Daoy (cell line): ENCODE measurements around the gene MCTP1. TPM values are rescaled to one million over a fixed set of nuclear protein-coding genes. Genes with fewer than 3 reads are reported as not detected.
A peak's percentile ranks its signal among the peaks of the same experiment; 100 is the strongest.

ENCODE experiments used
- DNase-seq: peaks from one replicate; pipeline ENCODE4 v3.0.0-alpha.2; 2015; ENCODE audit warnings: low read depth
- total RNA-seq: library from RNA; depleted of rRNA; stranded (reverse); fragments of >200 nt; shearing (Covaris generic); gene quantifications from 2 replicates; pipeline ENCODE4 v1.2.3, GENCODE V29; 2014

The MCTP1 gene
- total RNA-seq, 1 experiment from 2014 or later, result 11.3 TPM

DNA sequence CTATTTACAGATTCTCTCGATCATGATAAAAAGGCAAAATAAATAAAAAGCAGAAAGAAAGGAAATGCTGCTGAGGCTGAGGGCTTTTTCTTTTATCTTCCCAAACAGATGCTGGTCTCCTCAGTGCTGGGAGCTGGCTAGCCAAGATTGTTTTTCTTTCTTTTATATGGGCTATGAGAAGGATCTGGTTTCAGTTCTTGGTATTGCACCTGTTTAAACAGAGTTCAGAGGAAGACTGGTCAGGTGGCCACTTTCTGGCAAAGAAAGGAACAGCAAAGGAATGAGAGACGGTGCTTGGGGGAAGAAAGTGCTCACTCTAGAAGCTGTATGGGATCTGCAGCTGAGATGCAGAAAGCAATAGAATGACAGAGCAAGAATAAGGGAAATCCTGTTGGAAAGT is 577.5 kb downstream of the MCTP1 start:
- no peak for DNase-seq

DNA sequence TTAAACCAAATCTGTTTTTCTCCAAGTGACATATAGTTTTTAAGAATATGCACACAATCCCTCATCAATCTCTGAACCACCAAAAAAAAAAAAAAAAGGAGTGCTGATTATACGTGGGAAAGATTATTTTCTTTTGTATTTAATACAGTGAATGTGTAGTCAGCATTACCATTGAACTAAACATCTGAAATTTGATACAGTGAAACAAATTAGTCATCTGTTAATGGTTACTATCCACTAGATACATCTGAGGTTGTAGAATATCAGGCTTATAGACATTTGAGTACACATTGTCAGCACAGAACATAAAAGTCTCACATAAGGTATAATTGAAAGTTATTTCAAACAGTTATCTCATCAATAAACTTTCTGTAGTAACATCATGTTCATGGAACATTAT is 579.5 kb downstream of the MCTP1 start:
- DNase-seq, result no peak

DNA sequence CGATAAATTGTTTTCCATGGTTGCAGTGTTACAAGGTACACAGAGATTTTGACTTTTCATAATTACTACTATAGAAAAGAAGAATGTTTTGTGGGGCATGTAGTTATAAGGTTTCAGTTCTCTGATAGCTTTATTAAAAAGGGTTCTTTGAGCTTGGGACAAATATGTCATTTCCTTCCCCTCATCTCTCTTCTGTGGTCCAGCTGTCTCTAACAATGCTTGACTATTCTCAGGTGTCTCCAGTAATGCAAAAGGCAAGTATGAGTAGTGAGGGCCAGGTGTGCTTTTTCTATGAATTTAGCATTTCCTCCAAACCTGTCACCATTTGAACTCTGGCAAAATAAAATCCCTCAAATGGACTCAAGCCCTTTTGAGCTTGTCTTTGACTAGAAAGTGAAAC is 582.2 kb downstream of the MCTP1 start:
- no peak for DNase-seq

DNA sequence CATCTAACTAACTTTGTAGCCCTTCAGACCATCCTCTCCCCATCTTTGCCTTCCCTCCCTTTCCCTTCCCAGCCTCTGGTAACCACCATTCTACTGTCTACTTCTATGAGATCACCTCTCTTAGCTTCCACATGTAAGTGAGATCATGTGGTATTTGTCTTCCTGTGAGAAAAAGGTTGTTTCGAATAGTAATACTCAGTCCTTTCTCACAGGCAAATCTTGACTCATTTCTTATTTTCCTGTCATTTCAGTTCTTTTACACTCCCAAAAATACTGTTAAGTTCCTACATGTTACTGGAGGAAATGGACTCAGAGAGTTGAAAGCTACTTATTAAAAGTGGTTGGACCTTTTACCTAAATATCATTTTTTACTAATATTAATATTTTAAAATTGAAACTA is 584.3 kb downstream of the MCTP1 start:
- no peak for DNase-seq

DNA sequence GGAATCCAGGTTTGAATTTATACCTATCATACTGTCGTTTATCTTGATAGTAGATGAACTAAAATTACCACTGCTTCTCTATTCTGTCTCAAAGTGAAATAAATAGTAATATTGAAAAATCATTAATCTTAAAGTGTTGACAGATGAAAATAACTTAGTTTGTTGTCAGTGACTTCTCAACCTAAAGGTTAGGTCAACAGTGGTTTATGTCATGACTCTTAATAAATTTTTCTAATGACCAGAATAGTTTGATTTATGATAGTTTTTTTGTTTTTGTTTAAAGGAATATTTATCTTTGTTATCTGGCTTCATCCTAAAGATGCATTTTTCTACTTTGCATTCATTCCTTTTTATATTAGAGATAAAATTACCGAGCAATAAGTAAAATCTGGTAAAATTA is 585.3 kb downstream of the MCTP1 start:
- no peak for DNase-seq

DNA sequence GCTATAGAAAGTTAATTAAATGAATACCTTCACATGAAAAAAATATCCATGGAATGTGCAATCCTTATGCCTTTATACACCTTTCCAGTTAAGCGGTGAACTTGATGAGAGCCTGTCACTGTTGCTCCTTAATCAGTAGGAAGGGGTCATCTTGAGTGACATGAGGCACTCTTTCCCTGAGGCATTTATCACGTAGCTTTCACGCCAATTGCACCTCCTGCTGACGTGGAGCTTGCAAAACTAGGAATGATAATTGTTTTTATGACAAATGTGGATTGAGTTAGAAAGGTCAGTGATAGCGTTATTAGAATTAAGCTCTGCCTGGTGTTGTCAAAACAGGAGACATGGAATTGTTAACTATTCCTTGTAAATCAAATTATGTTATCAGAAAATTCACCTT is 586.7 kb downstream of the MCTP1 start:
- DNase-seq, result no peak

DNA sequence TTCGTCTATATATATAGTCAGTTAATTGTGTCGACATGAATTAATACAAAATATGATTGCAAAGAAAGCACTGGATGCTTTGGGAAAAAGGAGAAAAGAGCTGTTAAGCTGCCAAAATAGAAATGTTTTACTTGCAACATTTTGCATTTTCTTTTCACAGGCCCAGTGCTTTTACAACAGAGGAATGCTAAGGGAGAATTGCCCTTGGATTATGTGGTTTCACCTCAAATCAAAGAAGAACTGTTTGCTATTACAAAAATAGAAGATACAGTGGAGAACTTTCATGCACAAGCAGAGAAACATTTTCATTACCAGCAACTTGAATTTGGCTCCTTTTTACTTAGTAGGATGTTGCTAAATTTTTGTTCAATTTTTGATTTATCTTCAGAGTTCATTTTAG is 590.2 kb downstream of the MCTP1 start:
- no peak for DNase-seq

DNA sequence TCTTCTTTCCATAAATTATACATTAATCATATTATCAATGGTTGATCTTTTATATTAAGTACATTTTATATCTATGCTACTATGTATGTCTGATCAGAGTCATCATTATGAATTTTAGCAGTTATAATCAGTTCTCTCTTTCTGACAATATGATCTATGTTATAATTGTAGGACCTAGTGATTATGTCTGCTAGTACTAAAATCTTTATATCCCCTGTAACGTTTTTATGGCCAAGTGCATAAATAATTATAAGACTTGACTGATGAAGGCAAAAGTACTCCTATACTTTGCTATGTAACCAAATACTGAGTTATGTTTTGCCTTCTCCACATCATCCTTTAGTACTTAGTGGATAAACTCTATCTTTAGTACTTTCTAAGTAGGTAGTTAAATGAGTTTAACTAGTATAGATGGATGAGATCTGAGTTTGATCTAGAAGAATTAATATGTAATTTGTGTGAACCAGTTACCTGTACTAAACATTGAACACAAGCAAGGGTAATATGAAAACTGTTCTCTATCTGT is 591.0 kb downstream of the MCTP1 start:
- no peak for DNase-seq

DNA sequence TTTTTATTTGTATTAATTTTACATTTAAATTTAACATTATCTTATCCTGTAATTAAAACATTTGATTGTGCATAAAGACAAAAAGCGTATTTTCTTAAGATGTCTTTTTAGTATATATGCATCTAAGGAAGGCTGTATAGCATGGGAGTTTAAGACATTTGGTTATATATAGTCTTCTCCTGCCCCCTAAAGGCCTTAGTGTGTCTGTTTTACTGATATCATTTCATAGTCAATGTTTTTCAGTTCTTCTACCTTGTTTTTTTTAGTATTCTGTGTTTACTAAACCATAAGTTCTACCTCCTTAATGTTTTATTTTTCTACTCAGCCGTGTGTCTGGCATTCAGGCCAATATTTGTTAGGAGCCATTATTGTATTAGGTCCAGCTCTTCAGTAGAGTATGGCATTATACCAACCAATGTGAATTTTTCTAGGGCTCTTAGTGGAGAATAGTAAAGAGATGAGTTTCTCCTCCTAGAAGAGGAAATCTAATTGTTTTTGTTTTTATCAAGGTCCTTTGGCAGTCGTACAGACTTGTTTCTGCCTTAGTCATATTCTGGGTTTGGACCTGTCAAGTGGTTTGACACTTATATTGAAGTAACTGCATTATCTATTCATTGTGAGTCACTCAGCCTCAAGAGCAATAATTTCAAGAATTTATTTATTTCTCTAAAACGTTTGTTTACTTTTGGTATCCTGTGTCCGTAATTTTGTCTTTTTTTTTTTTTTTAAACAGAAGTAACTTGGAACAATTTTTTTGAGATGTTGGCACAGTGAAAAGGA is 591.7 kb downstream of the MCTP1 start:
- peak; percentile 60 for DNase-seq

DNA sequence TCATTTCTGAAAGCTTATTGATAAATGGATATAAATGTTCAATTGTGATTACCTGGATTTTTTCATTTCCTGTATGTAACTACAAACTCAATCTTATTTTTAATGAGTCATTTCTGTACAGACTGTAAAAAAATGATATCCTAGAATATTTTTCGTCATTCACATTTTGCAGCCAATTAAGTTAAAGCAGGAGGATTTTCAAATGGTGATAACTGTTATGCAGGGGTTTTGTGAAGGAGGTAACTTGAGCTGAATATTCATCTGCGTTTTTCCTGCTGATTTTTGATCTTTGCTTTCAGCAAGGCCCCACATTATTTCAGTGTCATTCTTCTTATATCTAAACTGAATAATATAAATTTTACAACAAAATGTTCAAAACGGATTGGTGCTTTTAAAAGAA is 592.3 kb downstream of the MCTP1 start:
- no peak for DNase-seq

DNA sequence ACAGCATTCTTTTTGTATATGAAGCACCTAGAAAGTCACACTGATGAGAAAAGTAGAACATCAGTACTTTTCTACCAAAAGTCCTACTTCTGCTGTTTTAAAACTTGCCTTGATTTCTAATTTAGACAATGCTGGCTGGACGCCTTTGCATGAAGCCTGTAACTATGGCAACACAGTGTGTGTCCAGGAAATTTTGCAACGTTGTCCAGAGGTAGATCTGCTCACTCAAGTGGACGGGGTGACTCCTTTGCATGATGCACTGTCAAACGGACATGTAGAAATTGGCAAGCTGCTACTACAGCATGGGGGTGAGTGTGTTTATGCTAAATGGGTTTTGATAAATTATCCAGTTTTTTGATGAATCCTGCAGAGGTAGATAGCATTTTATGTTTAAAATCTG is 592.9 kb downstream of the MCTP1 start:
- DNase-seq, result peak; percentile 31

DNA sequence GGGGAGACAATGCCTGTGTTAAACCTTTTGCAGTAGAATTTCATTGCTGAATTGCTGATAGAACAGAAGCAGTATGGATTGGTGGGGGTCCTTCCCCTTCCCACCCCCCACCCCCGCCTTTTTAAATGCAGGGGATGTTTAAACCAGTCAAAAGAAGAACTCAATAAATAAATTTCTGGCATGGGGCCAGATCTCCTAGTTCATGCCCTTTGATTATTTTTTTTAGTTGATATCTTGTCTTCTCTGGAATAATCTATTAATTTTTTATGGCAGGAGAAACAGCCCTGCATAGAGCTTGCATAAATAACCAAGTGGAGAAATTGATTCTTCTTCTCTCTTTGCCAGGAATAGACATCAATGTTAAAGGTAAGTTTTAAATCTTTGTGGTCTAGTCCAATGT is 593.6 kb downstream of the MCTP1 start:
- DNase-seq, result no peak

DNA sequence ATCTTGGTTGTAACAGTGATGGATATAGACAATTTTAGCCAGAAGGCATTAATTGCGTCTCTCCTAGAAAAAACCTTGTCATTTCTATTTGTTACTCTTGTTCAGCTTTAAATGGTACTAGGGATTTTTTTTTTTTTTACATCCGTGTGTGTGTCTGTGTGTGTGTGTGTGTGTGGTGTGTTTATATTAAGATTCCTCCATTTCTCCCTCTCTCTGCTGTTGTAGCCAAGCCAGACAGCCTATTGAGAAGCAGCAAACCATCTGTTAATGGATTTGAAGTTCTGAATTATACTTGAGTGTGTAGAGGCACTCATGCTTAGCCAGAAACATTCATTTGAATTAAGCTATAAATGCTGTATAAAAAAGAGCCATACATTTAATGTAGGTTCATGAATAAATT is 594.1 kb downstream of the MCTP1 start:
- no peak for DNase-seq

DNA sequence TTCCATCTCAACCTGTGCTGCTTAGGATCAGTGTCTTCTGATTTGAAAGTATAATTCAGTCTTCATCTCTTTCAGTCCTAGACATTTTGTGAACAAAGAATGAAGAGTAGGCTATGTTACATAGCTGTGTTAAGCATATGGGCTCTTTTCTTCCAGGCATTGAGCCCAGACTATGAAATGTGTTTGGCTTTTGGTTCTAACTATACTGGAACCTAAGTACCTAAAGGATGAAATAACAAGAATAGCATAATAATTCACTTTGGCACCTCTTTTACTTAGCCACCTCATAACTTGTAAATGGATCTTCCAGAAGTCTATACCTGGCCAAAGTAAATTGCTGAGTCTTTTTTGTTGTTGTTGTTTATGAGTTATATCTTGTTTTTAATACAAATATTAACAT is 595.0 kb downstream of the MCTP1 start:
- DNase-seq, result no peak

DNA sequence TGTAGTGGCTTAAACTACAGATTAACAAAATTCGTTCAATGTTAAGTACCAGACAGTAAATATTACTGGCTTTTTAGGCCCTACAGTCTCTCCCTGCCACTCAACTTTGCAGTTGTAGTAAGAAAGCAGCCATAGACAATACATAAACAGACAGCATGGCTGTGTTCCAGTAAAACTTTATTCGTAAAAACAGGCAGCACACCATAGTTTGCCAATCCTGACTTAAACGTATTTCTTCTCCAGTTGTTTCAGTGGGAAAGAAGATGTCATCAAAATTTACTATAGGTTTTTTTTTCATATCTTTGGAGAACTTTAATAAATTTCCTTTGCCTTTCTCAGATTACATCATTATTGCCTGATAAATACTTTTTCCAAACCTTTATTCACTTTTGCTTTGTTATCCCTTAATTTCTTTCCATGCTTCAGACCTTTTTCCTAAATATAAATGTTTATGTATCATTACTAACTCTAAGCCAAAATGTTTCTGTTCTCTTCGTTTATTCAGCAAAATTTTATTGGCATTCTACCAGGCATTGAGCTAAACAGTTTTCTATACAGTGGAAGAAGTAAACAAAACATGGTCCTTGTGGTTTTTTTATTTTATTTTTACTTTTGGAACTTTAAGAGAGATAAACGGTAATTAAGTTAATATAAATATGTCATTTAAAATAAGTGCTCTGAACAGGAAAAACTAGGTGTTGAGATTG is 601.9 kb downstream of the MCTP1 start:
- no peak for DNase-seq

DNA sequence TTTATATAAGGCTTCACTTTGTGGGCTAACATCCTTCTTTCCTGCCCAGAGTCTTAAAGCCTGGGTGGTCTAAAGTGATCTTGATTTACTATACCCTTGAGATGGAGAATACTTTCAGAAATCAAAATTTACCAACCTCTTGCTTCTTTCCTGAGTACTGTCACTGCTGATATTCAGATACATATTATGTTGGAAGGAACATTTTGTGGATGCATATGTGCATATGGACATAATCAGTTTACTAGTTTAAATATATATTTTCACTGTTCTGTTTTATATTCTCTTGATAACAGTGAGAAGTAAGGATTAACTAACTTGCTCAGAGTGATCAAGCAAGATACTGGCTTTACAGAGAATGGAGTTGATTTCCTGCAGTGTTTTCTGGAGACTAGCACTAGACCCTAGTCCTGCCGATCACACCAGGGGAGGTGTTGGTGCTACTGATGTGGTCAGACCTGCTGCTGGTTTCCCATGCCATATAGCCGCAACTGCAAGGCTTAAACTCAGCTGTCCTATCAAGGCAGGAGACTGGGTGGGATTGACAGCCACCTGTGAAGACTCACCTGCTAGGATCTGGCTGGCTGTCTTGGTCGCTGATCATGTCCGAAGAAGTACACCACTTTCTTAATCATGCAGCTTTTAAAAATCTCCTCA is 608.8 kb downstream of the MCTP1 start:
- no peak for DNase-seq

DNA sequence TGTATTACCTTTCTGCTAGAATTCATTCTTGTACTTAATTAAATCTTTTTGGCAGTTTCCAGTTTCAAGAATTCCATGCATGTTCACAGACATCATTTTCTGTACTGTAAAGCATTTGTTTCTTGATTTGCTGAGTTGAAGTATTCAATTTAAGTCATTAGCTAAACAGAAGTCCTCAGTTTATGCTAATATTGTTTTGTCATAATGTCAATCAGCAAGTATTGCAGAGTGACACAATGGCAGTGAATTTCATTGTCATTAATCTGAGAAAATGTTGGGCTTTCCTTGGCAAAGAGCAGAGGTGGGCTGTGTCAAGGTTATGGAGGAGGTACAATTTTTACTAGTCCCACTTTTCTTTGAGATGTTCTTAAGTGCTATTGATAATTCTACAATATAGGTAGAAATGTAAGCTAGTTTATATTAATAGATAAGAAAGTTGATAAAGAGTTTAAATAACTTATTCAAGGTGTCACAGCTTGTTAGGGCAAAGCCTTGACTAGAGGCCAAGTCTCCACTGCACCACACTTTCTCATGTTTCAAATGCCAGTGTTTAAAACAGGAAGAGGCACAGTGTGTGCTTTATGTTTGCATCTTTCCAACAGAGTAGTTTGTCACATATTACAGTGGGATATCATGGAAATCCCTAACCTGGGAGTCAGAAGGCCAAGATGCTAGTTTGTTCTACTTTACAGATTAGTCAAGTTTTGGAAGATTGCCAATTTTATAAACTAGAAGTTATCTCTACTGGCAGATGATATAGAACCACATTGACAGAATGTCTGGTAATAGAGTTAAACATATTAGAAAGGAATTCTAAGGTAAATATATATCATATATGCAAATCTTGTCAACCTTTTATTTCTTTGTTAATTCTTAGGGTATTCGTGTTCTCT is 610.2 kb downstream of the MCTP1 start:
- no peak for DNase-seq

DNA sequence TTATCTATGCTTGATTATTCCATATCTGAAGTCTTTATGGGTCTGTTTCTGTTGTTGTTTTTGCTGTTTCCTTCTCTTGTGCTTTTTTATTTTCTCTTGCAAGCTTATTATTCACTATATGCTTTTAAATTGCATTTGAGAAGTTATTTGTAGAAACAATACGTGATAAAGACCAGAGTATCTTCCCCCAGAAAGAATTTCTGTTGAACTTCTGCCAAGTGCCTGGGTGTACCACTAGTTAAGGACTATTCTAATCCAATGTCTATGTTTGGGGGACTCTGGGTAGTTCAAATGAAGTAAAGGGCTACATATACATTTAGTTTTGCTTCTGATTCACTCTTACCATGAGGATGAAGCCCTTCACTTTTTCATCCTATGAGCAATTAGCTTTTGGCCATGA is 612.1 kb downstream of the MCTP1 start:
- DNase-seq, result no peak

DNA sequence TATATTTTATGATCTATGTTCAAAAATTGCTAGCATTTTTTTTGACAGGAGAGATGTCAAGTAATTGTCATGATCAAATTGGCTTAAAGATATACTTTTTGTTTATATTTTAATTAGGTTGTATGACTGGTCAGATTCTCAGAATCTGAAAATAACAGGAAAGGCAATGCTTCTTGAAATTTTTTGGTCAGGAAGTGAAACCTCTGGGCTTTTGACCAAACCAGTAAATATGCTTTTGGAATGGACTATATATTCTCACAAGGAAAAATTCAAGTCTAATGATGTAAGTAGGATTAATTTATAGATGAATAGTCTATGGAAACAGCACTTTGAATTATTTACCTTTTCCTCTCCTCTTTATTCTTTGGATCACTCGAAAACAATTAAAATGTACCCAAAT is 614.2 kb downstream of the MCTP1 start:
- no peak for DNase-seq

DNA sequence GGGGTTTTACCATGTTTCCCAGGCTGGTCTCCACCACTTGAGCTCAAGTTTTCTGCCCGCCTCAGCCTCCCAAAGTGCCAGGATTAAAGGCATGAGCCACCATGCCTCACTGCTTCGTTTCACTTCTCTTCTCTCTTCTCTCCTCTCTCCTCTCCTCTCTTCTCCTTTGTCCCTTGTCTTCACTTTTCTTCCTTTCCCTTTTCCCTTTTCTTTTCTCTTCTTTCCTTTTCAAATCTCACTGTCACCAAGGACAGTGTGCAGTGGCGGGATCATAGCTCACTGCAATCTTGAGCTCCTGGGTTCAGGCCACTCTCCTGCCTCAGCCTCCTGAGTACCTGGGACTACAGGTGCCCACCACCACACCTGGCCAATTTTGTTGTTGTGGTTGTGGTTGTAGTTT is 617.0 kb downstream of the MCTP1 start:
- DNase-seq, result no peak

DNA sequence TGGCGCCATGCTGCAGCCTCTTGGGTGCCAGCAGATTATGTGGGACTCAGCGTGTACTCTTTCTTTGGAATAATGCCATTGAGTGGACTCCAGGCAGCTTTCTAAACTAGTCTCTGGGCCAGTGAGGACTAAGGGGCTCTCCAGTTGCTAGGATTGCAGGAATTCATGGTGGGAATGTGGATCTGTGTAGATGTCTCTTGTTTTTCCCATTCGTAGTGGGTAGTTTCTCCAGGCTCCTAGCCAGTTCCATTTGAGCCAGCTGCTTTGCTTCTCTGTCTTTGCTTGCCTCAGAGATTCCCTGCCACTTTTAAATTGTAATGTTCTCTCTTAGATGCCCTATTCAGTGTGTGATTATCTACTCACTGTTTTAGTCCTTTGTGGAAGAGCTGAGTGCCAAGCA is 623.8 kb downstream of the MCTP1 start:
- no peak for DNase-seq

DNA sequence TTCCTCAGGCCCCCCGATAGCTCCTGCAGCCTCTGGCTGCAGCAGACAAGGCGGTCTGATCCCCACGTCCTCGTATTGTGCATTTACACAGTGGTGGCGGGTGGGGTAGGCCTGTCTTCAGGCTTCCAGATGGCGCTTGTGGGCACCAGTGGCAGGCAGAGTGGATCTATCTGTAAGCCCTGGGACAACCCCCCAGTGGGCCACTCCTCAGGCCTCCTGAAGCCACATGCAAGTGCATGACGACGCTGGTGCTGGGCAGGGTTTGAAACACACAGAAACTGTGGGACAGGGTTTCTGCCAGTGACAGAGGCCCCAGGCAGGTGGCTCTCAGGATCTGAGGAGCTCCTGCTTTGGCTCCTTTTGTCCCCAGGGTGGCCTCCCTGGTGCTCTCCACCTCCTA is 624.4 kb downstream of the MCTP1 start:
- no peak for DNase-seq
